ENCODE measurements around the gene ABL2.

Gene ABL2

DNA sequence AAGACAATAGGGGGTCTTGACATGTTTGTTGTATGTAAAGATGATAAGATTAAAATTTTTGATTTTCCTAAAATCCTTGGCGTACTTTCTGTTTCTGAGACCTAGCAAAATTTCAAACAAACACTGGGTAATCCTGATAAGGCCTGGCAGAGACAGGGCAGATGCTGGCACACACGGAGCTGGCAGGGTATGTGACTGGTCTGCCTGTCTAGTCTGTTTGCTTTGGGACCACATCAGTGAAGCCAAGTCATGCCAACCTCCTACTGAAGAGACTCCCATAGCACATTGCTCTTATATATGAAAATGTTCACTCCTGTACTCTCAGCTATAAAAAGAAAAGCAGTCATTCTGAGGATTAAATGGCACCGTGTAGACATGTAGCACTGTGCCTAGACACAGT is 133.6 kb downstream of the ABL2 start:
- no peak for DNase-seq (ENCODE audit: extremely low read depth in 1 of 2, low read depth in 1 of 2)

DNA sequence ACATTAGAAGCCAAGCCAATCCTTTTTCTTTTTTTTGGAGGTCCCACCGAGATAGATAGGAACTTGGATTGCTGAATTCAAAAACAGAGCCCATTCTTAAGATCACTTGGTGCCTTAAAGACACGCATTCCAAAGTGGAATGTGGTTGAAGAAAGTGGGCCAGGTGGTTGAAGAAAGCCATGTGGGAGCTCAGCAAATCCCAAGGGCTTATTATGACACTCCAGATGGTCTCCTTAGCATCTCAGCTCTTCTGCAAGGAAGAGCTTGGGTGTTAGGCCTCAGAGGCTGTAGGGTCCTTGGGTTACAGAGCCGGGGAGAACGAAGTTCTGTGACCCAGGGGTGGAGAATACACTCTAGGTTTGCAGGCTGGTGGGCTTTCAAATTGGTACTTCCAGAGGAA is 134.1 kb downstream of the ABL2 start:
- no peak for DNase-seq (ENCODE audit: extremely low read depth in 1 of 2, low read depth in 1 of 2)

DNA sequence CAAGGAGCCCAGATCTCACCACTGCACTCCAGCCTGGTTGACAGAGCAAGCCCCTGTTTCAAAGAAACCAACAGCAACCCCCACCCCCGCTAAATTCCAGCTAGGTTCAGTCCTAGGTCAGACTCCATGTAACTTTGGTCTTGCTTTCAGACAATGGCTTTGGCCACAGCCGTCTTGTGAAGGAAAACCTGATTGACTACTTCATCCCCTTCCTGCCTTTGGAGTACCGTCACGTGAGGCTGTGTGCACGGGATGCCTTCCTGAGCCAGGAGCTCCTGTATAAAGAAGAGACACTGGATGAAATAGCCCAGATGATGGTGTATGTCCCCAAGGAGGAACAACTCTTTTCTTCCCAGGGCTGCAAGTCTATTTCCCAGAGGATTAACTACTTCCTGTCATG is 134.7 kb downstream of the ABL2 start:
- no peak for DNase-seq (ENCODE audit: extremely low read depth in 1 of 2, low read depth in 1 of 2)

DNA sequence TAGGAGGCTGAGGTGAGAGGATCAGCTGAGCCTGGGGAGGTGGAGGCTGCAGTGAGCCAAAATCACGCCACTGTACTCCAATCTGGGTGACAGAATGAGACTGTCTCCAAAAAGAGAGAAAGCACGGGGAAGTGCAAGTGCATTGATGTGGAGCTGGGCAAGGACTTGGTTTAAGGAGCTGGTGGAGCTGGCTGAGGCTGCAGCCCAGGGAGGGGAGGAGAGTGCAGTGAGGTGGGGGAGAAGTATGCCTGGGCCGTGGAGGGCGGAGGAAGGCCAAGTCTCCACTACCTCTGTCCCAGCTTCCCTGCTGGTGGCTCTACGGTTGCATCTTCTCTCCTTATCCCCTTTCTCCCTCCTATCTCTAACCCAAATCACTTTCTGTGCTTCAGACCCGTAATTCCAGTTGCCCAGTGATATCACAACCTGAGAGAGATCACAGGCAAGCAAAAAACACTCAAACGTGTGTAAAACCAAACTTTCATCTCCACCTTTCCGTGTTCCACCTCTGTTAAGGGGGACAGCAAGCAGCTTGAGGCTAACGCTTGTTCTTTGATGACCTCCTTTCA is 136.5 kb downstream of the ABL2 start:
- no peak for DNase-seq (ENCODE audit: extremely low read depth in 1 of 2, low read depth in 1 of 2)

DNA sequence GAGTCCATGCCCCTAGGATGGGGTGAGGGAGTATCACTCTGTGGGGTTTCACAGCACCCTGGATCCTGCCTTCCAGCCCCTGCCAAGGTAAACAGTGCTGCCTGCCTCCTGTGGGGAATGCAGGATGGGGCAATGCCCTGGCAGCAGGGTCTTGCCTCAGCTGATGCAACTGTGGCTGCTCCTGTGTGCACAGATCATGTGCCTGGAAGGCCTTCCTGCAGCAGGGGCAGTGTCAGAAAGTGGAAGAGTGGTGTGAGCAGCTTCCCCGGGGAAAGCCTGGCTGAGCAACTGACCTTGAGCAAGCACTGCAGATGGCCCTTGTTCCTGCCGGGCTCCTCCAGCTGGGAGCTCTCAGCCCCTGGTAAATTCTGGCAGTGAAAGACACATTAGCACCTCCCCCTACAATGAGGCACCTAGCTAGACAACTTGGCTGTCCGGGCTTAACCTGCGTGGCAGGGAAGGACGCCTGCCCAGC is 137.7 kb downstream of the ABL2 start:
- DNase-seq (ENCODE audit: extremely low read depth in 1 of 2, low read depth in 1 of 2), result no peak

DNA sequence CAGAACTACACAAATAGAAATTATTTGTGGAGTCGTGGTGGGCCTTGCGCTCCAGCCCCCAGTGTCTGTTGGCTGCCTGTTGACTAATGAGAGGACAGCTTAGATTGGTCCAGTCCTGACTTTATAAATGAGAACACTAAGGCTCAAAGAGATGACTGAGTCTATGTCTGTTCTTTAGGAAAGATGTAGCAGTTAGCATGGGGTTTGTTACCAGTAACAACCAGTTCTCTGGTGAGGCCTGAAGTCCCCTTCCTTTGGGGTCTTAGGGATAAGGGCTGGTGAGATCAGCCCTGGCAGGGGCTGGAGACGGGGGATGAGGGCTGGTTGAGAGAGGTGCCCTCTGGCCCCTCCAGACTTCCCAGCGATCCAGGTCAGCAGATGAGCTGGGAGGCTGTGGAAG is 138.6 kb downstream of the ABL2 start:
- DNase-seq (ENCODE audit: extremely low read depth in 1 of 2, low read depth in 1 of 2), result no peak

DNA sequence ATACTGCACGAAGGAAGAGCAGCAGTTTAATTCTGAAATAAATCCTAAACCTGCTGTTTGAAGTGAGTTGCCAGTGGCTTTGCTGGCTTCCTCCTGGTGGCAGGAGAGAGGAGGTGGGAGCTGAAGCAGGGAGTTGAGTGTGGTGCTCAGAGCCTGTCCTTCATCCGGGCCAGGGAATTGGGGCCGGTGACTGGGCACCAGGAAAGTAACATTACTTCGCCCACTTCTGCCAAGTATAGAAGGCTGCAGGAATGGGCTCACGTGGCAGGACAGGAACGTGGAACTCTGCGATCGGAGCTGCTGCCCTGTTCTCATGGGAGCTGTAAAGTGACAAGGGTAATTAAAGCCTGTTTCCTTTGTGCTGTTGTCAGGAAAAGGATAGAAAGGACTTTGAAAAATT is 139.0 kb downstream of the ABL2 start:
- no peak for DNase-seq (ENCODE audit: extremely low read depth in 1 of 2, low read depth in 1 of 2)

DNA sequence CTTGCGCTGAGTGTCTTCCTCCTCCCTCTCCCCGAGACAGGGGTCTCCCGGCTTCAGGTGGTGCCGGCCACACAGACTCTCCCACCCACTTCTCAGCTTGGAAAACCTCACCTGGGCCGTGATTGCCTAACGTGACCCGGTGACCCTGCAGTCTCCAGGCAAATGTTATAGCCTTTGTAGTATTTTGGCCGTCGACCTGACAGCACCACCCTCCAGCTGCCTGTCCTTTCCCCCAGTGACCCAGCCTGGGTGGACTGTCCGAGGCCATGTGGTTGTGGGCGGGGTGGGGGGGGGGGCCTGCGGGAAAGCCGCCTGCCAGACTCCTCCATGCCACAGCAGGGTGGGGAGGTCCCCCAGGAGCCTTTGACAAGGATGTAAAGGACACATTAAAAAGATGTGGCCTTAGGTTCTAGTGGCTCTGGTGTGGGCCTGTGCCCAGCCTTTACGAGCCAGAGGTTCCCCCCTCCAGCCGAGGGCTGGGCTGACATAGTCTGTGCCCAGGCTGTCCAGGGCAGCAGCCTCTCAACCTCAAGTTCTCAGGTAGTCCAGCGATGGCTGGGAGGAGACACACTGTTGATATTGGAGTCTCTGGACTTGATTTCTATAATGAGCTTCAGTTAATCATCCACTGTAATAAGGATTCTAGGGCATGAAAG is 139.5 kb downstream of the ABL2 start:
- DNase-seq (ENCODE audit: extremely low read depth in 1 of 2, low read depth in 1 of 2), result no peak

DNA sequence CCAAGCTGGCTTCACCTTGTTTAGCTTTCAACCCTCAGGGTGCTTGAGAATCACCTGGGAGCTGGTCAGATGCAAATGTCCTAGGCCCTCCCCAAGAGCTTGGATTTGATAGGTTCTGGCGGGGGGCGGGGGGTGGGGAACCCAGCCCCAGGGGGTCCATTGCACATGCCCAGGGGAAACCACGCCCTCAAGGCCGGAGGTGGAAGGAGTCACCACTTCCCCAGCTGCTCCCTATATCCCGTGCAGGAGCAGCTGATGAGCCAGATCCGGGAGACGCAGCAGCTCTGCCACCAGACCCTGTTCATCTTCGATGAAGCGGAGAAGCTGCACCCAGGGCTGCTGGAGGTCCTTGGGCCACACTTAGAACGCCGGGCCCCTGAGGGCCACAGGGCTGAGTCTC is 141.8 kb downstream of the ABL2 start:
- no peak for DNase-seq (ENCODE audit: extremely low read depth in 1 of 2, low read depth in 1 of 2)

DNA sequence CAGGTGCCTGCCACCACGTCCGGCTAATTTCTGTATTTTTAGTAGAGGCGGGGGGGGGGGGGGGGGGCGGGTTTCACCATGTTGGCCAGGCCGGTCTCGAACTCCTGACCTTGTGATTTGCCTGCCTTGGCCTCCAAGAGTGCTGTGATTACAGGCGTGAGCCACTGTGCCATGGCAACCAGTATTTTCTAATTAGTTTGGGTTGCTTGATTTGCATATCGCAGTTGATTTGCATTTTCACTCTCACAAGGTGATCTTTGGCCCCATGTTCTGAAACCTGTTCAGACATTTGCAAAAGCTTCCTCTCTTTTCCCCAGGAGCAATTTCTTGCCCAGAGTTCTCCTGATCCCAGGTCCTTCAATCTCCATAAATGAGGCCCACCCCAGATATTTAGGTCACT is 145.9 kb downstream of the ABL2 start:
- no peak for DNase-seq (ENCODE audit: extremely low read depth in 1 of 2, low read depth in 1 of 2)

DNA sequence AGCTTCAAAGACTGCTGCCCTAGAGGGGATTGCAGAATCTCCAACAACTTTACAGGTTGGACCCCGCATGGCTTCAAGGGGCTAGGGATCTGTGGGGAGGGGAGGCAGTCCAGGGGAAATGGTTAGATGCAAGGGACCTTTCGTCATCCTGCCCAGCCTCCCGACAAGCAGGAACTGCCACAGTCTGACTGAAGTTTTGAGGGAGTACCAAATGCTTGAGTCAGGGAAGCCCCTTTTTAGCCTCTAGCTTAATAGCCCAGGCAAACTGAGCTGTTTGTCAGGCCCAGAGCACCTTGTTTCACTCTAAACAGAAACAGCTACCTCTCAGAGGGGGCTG is 146.5 kb downstream of the ABL2 start:
- no peak for DNase-seq (ENCODE audit: extremely low read depth in 1 of 2, low read depth in 1 of 2)

DNA sequence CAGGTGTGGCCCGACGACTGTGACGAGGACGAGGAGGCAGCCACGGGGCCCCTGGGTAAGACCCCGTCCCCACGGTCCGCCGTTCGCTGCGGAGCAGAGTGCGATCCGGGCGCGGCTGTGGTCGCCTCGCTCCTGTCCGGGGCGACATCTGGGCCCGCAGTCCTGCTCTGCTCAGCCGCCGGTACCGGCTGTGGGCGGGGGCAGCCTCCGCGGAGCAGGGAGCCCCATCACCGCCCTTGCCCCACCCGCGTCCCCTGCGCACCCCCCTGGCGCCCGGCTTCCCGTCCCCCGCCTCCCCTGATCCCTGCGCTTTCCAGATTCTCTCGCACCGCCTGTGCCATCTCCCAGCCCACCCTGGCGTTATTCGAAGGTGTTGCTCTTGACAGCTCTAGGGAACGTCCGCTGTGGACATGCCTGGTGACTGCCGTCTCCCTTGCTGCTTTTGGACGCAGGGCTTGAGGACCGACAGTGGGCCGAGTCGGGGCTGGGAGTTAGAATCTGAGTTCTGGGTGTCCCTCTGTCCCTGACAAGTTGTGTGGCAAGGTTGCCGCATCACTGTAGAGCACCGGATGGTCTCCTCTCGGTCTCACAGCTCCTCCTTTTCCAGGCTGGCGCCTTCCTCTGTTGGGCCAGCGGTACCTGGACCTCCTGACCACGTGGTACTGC is 147.0 kb downstream of the ABL2 start:
- peak in 1 of 2 donors; percentile 18 for DNase-seq (ENCODE audit: extremely low read depth in 1 of 2, low read depth in 1 of 2)

DNA sequence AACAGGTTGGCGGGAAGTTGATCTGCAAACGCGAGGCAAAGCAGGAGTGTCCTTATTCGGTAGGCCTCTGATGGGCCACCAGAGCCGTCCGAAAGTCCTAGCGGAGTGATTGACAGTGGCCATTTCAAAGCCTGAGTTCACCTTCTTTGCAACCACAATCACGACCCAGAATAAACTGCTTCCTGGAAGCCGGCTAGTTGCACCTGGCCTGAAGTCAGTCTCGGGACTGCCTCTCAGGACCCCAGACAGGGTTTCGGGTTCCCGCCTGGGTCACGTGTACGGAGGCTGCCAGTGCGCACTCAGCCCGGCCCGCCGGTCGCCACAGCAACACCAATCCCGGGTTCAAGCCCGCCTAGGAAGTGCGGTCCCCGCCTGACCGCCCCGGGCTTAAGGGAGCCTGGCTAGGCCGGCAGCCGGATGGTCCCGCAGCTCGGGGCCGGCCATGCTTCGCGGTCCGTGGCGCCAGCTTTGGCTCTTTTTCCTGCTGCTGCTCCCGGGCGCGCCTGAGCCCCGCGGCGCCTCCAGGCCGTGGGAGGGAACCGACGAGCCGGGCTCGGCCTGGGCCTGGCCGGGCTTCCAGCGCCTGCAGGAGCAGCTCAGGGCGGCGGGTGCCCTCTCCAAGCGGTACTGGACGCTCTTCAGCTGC is 147.7 kb downstream of the ABL2 start, which contains the start of gene TOR3A:
TSS of gene TOR3A (plus strand) at position 384 of the 646 bp plus-strand sequence. CDS start at position 443, 59 bp downstream.
- DNase-seq (ENCODE audit: extremely low read depth in 1 of 2, low read depth in 1 of 2), result peak; percentile 73 to 85

DNA sequence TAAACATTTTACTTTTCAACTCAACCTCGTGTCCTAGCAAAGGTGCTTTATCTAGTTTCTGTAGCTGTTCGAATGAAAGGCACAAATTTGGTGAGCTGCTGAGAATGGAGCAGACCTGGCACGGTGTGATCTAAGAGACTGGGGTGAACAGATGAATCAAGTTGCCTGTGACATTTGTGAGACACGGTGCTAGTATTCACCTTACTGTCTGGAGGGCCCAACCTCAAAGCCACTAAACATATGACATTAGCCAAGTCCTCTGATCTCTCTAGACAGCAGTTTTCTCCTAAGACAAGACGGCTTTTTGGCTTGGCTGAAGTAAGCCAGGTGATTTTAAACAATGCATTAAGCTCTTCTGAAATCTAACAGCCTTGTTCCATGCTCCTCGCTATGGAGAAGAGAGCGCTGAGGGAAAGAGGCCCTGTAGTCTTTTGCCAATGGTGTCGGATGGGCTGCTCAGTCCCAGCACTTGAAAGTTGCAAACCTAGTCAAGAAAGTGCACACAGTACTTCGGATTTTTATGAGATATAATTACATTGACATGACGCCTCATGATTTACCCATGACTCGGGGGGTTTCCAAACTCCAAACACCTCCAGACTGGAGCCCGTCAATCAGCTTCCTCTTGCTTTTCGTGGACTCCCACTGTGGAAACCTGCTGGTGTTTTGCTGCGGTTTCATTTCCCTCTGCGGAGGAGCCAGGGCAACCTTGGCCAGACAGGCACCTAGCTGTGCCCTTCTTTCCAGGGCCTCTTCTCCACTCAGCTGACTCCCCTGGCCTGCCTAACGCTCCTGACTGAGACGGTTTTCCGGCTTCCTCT is 148.4 kb downstream of the ABL2 start:
- no peak for DNase-seq (ENCODE audit: extremely low read depth in 1 of 2, low read depth in 1 of 2)

DNA sequence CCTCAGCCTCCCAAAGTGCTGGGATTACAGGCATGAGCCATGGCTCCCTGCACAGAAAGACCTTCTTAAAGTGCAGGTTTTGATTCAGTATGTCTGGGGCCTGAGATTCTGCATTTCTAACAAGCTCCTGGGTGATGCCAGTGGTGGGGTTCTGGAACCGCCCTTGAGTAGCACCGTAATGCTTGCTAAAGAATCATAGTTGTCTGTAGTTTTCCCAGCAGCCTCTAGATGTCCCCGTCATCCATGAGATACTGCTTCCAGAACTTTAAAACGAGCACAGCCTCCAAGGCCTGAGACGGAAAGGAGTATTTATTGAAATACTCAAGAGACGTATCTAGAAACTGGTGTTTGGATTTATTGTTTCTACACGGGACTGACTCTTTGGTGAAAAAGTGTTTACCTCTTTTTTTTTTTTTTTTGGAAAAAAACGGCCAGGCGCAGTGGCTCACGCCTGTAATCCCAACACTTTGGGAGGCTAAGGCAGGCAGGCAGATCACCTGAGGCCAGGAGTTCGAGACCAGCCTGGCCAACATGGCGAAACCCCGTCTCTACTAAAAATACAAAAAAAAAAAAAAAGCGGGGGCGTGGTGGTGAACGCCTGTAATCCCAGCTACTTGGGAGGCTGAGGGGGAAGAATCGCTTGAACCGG is 150.2 kb downstream of the ABL2 start:
- no peak for DNase-seq (ENCODE audit: extremely low read depth in 1 of 2, low read depth in 1 of 2)

DNA sequence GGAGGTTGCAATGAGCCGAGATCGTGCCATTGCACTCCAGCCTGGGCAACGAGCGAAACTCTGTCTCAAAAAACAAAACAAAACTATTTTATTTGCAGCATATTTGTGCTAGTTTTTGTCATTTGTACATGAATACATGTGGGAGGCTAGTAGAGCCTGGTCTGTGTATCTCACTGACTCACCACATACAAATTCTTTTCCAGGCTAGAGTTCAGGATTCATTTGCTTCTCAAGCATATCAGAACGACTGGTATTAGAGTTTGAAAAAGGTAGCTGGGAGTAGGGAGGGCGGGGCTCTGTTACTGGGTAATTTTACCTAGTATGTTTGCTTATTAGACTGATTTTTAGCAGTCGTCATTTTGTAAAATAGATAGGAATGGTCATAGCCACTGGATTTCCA is 152.1 kb downstream of the ABL2 start:
- no peak for DNase-seq (ENCODE audit: extremely low read depth in 1 of 2, low read depth in 1 of 2)

DNA sequence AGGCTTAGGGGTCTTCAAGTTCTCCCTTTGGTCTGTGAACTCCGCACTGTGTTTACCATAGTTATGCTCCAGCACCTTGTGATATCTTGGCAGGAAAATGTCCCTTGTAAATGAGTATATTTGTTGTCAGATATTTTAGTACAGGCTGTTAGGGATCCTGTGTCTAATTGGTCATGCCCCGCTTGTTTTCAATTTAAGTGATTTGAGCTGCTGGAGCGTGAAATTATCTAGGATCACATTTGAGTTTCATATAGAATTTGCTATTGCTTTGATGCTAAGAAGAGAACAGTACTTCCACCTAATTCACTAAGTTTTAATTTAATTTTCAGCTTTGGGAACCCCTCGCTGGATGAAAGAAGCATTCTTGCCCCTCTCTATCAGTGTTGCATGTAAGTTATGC is 163.0 kb downstream of the ABL2 start:
- no peak for DNase-seq (ENCODE audit: extremely low read depth in 1 of 2, low read depth in 1 of 2)

DNA sequence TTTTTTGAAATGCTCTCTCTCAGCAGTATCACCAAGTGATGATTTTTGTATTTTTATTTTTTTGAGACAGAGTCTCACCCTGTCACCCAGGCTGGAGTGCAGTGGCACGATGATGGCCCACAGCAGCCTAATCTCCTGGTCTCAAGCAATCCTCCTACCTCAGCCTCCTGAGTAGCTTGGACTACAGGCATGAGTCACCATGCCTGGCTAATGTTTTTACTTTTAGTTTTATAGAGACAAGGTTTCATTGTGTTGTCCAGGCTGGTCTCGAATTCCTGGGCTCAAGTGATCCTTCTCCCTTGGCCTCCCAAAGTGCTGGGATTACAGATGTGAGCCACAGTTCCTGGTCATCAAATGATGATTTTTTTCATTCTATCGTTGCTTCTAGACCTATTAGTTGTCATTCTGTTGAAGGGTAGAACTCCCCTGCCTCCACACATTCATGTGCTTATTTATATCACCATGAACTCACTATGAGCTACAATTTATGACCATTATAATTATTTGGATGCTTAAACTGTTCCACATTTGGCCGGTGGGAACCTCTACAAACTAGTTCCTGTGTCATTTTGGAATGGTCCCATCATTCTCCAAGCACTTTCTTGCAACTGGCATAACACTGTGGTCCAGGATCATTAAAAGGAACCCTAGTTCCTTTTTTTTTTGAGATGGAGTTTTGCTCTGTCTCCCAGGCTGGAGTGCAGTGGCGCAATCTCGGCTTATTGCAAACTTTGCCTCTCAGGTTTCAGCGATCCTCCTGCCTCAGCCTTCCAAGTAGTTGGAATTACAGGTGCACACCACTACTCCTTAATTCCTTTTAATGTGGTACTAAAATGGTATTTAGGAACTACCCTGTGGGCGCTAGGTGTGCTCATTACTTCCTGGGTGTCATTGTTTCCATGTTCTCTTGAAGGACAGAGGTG is 167.9 kb downstream of the ABL2 start:
- DNase-seq (ENCODE audit: extremely low read depth in 1 of 2, low read depth in 1 of 2), result no peak

All from stimulated activated CD8-positive, alpha-beta memory T cell treated with anti-CD3 and anti-CD28 coated beads, Interleukin-7, amount 100 ng/mL, for 48 hours (primary cell).